PC-9 (cell line): ENCODE results near the gene IVNS1ABP.

Experiments
- CTCF ChIP-seq: fragments of 200-600 bp; sonication (generic); conservative IDR thresholded peaks from 2 replicates; pipeline ENCODE4 v1.6.1; 2017; ENCODE audit warnings: mixed run types, antibody characterized with exemption, mild to moderate bottlenecking, moderate library complexity
- EZH2 ChIP-seq: fragments of 200-600 bp; sonication (generic); IDR thresholded peaks from 2 replicates; pipeline ENCODE4 v1.8.0; 2017; ENCODE audit warnings: antibody characterized with exemption, low read depth

DNA sequence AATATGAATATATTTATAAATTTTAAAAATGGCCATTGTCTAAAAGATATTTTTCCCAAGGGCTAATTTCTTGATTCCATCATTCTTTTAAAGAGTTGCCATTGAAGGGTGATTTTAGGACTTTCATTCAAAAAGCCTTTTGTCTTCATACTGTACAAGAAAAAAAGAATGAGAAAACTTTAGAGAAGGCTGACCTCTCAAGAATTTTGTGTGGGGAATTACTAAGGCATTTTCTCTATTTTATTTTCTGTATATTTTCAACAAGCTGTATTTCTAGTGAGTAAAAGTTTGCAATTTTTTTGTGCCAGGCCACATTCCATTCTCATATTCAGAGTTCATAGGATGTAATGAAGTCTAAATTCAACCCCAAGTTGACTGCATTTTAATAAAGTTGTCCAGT is 49.3 kb downstream of the IVNS1ABP start:
- TF ChIP-seq EZH2 (no peak), CTCF (no peak)
